H1 (cell line): Measurements from ENCODE around the gene XIRP1. TPM values are rescaled to one million over a fixed set of nuclear protein-coding genes. Genes with fewer than 3 reads are reported as not detected.

Source experiments
- BCL11A ChIP-seq, 2 experiments: IDR thresholded peaks; one replicate each; pipeline ENCODE4 v1.6.1; 2011; ENCODE audit warnings: low read depth in 2 of 2, low read length in 2 of 2, mild to moderate bottlenecking in 2 of 2
- NRF1 ChIP-seq: IDR thresholded peaks from 2 replicates; pipeline ENCODE4 v1.6.1; 2011; ENCODE audit warnings: mild to moderate bottlenecking, low read depth, low read length, improper control_type of control experiment
- POLR2AphosphoS5 ChIP-seq: IDR thresholded peaks from 2 replicates; pipeline ENCODE4 v1.6.1; 2011; ENCODE audit warnings: low read depth, low read length
- TAF1 ChIP-seq: IDR thresholded peaks from 2 replicates; pipeline ENCODE4 v1.6.1; 2011; ENCODE audit warnings: mild to moderate bottlenecking, low read depth, low read length
- polyA plus RNA-seq, 7 experiments: library from polyadenylated mRNA; depleted of rRNA in 3 of 7; stranded (reverse) in 5 of 7; unstranded in 2 of 7; fragments of >200 nt in 5 of 7; fragments of 200-250 nt in 2 of 7; gene quantifications; 1 replicate in 5 of 7; 2 replicates in 1 of 7; 4 replicates in 1 of 7; pipeline versions ENCODE4 v1.2.1 to v1.2.3, GENCODE V29; 2011 to 2013; ENCODE audit warnings: missing spikeins in 2 of 7, mixed read lengths in 2 of 7
- total RNA-seq: library from RNA; stranded (reverse); fragmentation: NEBNext Ultra II Directional; extraction: Animal tissue kit (Norgen Biotek cat#: 25700); gene quantifications from 2 replicates; pipeline ENCODE4 v1.2.1, GENCODE V29; 2021

Gene XIRP1
- total and polyA plus RNA-seq, 2 of the 8 experiments (the other 6 are each of a cell fraction or from before 2014, with no cell fraction given), result not detected

GRCh38 chr3:39137435-39137936, 54.9 kb downstream of the XIRP1 start (continued):
- TF ChIP-seq POLR2AphosphoS5, result no peak
- no peak for TF ChIP-seq TAF1
- TF ChIP-seq NRF1, result no peak
- no peak for TF ChIP-seq BCL11A (IDR thresholded peaks at IDR 0.05; ENCODE audit: low read depth in 2 of 2, low read length in 2 of 2)
